NB4 (cell line): ENCODE data around the gene ZNF800.

Experiments used
- DNase-seq: peaks from one replicate; pipeline ENCODE4 v3.0.0; 2010; ENCODE audit warnings: low read depth
- H3K4me3 ChIP-seq: one replicate; pipeline ENCODE4 v1.5.1; 2011; ENCODE audit warnings: mild to moderate bottlenecking, low read depth, low read length, moderate library complexity
- MYC ChIP-seq: IDR thresholded peaks from 2 replicates; pipeline ENCODE4 v1.6.1; 2011; ENCODE audit warnings: low read depth, low read length
- POLR2A ChIP-seq: IDR thresholded peaks from 2 replicates; pipeline ENCODE4 v1.6.1; 2011; ENCODE audit warnings: mild to moderate bottlenecking; ENCODE audit not compliant: insufficient read length; ENCODE audit errors: extremely low read depth
- TF ChIP-seq, protein P1 (sequence below): IDR thresholded peaks from 2 replicates; pipeline ENCODE4 v1.6.1; 2011; ENCODE audit warnings: low read depth, low read length
- TF ChIP-seq, protein P2 (sequence below): IDR thresholded peaks from one replicate; pipeline ENCODE4 v1.5.1; 2012; ENCODE audit warnings: low read depth, low read length

ZNF800 gene

DNA sequence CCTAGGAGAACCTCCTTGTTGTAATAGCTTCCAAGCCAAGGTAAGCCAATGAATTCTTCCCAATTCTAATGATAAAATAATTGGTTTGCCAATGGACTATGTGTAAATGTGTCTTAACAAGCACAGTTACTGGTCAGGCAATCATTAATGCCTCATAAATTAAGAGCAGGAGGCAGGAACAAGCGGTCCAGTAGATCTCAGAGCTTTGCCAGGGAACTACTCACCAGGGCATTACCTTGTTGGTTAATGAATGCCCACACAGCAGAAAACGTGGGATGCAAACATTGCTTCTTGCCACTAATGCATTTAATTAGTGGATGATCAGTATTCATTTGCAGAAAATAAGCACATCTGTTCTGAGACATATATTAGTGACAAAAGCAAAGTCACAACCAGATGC, 26.7 kb upstream of the ZNF800 start:
- no peak overlapping the region for H3K4me3 ChIP-seq
- TF ChIP-seq POLR2A (no peak), MYC (no peak)
- TF ChIP-seq, protein P1, sequence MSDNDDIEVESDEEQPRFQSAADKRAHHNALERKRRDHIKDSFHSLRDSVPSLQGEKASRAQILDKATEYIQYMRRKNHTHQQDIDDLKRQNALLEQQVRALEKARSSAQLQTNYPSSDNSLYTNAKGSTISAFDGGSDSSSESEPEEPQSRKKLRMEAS: no peak
- TF ChIP-seq, protein P2, sequence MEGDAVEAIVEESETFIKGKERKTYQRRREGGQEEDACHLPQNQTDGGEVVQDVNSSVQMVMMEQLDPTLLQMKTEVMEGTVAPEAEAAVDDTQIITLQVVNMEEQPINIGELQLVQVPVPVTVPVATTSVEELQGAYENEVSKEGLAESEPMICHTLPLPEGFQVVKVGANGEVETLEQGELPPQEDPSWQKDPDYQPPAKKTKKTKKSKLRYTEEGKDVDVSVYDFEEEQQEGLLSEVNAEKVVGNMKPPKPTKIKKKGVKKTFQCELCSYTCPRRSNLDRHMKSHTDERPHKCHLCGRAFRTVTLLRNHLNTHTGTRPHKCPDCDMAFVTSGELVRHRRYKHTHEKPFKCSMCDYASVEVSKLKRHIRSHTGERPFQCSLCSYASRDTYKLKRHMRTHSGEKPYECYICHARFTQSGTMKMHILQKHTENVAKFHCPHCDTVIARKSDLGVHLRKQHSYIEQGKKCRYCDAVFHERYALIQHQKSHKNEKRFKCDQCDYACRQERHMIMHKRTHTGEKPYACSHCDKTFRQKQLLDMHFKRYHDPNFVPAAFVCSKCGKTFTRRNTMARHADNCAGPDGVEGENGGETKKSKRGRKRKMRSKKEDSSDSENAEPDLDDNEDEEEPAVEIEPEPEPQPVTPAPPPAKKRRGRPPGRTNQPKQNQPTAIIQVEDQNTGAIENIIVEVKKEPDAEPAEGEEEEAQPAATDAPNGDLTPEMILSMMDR: no peak
- DNase-seq: no peak

DNA sequence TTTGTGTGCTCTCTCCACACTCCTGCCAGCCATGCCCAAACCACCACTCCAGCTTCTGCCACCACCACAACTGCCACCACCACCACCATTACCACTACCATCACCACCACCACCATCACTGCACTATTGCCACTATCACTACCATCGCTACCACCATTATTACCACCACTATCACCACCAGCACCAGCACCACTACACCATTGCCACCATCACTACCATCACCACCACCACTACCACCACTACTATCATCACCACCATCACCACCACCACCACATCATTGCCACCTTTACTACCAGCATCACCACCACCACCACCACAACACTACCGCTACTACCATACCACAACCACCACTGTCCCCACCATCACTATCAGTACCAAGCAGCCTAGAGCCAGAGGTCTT, 26.0 kb upstream of the ZNF800 start:
- no peak for DNase-seq
- TF ChIP-seq POLR2A: no peak
- TF ChIP-seq, protein P1: no peak
- no peak for TF ChIP-seq MYC
- TF ChIP-seq, protein P2: no peak

DNA sequence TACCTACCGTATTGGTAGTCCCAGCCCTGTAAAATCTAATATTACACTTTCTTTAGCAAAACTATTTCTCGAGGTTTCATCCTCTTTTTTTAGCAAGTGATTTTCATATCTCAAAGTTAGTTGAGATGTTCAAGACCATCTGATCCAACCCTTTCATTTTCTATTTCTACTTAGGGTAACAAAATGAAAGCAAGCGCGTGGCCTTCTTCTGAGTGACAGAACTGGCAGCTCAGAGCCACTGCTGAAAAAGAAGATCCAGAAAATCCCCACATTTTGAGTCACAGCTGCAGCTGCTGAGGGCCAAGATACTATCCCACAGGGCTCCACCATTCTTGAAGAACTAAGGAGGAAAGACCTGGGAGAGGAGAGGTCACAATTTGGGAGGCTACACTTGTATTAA, 24.8 kb upstream of the ZNF800 start:
- no peak for DNase-seq
- TF ChIP-seq, protein P1: no peak
- TF ChIP-seq MYC: no peak
- TF ChIP-seq, protein P2: no peak
- no peak for TF ChIP-seq POLR2A
- H3K4me3 ChIP-seq: no peak overlapping the region

More for the DNA sequence above, 26.0 kb upstream of the ZNF800 start:
- H3K4me3 ChIP-seq: no peak overlapping the region

DNA sequence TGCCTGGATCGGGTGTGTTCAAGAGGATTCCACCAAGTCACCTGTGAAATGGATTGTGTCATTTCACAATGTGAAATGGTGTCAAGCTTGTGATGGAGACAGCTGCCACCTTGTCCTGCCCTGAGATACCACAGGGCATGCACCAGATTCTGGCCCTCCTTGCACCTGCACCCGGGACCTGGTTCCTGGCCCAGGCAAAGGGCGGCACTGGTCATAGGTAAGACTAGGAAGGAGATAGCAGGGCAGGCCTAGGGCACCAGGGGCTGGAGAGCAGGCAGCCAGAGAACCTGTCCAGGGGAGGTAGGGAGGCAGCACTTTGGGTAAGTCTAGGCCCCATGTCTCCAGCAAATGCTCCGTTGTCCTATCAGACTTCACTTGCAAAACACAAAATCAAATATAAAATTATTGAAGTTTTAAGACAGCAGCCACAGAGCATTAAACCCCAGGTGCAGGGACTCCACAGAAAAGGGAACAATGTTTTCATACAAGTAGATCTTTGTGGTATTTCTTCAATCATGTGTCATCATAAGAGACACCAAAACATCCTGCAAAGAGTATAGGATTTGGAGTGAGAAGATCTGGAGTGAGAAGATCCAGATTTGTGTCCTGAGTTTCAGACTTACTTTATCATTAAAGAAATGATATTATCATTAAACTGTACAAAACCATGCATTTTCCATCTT, 22.7 kb upstream of the ZNF800 start:
- no peak for DNase-seq
- TF ChIP-seq, protein P1: no peak
- TF ChIP-seq MYC (no peak), POLR2A (no peak)
- TF ChIP-seq, protein P2: no peak
- H3K4me3 ChIP-seq: no peak overlapping the region

DNA sequence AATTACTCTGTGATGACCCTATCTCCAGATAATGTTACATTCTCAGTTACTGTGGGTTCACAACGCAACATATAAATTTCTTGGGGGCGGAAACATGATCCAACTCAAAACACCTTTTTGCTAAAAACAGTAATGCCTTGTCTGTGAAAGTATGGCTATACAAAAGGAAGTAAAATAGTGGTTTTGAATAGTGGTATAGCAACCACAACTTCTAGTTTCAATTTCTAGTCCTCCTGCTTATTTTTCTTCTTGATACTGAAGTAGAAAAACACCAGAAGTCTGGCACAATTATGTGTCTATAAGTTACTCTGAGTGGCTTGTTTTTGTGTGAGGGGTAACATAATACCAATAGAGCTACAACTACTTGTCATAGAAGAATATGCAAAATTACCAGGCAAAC, 21.5 kb upstream of the ZNF800 start:
- peak; percentile 30 for DNase-seq
- TF ChIP-seq, protein P1: no peak
- TF ChIP-seq, protein P2: no peak
- no peak for TF ChIP-seq POLR2A
- TF ChIP-seq MYC: no peak
- no peak overlapping the region for H3K4me3 ChIP-seq

DNA sequence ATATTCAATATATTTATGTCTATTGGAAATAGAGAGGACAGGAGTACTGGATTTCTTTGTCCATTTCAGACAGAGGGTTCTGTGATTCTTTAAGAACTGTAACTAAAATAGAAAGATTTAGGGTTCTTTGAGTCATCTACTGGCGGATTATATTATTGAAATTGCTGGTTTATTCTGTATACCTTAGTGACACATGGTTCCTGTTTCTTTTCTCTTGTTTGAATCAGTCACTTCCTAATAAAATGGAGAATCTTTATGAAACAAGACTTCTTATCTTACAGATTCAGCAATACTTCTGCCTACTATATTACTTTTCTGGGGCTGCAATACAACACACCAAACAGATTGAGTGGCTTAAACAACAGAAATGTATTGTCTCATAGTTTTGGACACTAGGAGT, 20.8 kb upstream of the ZNF800 start:
- H3K4me3 ChIP-seq: no peak overlapping the region
- no peak for DNase-seq
- TF ChIP-seq, protein P1: no peak
- TF ChIP-seq, protein P2: no peak
- TF ChIP-seq MYC: no peak
- no peak for TF ChIP-seq POLR2A
